GM18498 (cell line): ENCODE data around the gene SFT2D2.

ENCODE experiments used
- ATAC-seq: cut with Tn5 transposase; IDR thresholded peaks from one replicate; pipeline ENCODE4 v1.9.1; 2021; ENCODE audit warnings: mild to moderate bottlenecking, moderate library complexity; ENCODE audit not compliant: unreplicated experiment

The SFT2D2 gene

DNA sequence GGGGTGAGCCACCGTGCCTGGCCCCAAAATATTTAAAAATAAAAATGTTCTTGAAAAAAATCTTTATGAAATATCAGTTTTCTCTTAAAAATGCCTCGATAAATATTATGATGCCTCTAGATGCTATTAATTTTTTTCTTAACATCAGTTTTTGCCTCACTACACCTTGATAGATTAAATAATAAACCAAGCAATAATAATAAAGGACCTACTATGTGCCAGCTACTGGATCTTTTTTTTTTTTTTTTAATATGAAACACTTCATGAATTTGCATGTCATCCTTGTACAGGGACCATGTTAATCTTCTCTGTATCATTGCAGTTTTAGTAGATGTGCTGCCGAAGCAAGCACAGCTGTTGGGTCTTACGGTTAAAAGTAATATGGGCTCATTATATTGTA lies 37.3 kb downstream of the SFT2D2 start:
- ATAC-seq: no peak

DNA sequence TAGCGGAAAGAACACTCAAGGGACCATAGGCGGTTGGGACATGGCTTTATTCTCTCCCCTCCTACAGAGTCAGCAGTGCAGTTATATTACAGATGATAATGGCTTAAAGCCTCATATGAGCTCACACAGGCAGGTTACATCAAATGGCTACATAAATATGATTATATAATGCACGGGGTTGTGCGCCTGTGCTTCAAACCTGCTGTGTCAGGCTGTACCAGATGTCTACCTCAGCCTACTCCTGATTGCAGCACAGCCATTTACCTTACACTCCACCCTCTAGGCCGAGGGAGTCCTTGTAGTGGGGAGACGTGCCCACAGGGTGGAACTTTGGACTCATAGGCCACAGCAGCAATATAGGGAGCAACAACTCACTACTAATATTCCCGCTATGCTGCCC lies 38.5 kb downstream of the SFT2D2 start:
- ATAC-seq: no peak

DNA sequence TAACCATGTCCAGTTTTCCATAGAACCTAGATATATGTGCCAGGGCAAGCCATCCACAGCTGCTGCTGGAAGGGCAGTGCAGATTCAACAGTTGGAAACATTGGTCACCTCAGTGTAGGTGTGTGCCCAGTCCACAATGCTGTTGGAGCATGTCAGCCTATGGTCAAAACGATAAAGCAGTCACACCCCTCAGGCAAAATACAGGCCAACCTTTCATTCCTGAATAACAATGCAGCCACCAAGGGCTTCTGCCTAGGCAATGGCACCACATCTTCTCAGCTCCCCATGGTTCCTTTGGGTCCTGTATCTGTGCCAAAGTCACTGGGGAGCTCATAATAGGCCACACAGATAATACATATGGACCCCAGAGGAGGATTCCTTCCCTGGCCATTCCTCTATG lies 39.8 kb downstream of the SFT2D2 start:
- ATAC-seq: no peak

DNA sequence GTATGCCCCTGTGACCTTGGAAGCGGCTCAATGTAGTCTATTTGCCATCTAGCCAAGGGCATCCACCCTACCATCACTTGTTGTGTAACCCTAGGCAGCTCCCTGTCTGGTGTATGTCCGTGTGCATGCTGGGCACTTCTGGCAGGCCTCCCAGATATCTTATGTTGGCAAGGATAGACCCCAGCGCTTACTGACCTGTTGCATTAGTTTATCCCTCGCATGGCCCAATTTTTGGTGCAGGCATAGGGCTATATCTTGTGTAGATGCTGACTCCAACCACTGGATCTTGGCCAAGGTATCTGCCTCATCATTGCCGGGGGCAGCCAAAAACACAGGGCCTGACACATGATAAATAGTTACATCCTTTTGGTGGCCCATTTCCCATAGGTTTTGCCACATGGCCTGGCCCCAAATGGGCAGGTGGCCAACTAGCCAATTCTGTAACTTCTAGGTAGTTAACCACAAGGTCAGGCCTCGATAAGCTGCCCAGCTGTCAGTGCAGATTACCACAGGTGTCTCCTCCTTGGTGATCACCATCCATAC lies 40.9 kb downstream of the SFT2D2 start:
- ATAC-seq: no peak

DNA sequence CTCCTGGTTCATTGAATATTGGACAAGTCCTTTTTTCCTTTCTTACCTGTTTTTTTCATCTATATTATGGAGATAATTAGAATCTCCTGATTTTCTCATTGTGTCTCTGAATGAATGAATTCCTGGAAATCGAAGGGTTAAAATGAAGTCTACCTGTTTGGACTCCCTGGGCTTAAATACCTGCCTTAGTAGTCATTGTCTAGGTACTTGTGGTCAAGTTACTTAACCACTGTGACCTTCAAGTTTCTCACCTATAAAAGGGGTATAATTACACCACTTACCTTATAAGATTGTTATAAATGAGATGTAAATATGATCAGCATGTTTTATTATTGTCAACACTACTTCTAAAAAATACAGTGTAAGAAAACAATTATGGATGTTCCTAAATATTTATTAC lies 45.8 kb downstream of the SFT2D2 start:
- no peak for ATAC-seq

DNA sequence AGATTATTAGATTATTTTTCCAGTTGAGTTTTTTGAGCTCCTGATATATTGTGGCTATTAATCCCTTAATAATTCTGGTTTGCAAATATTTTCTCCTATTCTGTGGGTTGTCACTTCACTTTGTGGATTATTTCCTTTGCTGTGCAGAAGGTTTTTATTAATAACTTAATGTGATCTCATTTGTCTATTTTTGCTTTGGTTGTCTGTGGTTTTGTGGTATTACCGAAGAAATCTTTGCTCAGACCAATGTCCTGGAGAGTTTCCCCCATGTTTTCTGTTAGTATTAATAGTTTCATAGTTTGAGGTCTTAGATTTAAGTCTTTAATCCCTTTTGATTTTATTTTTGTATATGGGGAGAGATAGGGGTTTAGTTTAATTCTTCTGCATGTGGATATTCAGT lies 47.8 kb downstream of the SFT2D2 start:
- ATAC-seq: no peak

DNA sequence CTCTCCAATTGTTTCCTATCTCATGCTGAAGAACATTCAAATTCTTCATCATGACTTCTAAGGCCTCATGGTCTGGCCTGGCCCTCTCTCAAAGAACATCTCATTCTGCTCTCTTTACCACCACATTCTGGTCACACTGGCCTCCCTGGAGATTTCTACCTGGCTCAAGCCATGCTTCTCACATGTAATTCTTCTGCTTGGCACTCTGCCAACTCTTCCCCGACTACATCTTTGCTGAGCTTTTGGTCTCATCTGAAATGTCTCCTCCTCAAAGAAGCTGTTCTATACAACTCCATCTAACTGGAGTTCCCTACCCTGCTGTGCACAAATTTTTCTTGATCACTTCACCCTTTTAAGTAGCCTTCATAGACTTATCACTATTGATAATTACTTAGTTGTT lies 53.4 kb downstream of the SFT2D2 start:
- ATAC-seq: no peak

DNA sequence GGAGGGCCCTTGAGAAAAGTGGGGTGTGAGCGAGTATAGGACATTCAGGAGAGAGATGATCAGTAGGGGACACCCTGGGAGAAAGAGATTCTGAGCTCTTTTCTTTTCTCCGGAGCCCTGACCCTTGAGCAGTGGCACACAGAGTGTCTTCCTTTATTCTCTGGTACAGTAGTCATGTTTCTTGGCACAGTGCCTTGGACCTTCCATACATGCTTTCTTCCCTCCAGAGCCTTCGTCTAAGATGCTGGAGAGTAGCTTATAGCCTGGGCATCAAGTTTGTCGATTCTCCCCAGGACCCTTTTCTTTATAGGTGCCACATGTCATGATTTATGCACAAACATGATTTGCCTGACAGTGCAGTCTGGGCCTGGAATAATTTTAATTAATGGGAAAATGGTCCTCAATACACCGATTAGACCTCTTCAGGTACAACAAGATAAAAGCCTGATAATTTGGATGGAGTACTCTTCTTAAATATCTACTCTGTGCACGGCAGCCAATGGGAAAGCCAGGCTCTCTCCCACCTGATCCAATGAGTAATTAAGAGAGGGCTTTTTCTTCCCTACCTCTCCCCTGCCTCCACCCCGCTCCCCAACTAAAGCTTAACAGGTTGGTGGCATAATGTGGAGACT lies 54.6 kb downstream of the SFT2D2 start, which contains the start of gene TBX19:
Gene TBX19, plus strand, starts transcription at position 582 of the 632 bp plus-strand sequence. CDS start 214 bp downstream, outside the sequence.
- no peak for ATAC-seq

DNA sequence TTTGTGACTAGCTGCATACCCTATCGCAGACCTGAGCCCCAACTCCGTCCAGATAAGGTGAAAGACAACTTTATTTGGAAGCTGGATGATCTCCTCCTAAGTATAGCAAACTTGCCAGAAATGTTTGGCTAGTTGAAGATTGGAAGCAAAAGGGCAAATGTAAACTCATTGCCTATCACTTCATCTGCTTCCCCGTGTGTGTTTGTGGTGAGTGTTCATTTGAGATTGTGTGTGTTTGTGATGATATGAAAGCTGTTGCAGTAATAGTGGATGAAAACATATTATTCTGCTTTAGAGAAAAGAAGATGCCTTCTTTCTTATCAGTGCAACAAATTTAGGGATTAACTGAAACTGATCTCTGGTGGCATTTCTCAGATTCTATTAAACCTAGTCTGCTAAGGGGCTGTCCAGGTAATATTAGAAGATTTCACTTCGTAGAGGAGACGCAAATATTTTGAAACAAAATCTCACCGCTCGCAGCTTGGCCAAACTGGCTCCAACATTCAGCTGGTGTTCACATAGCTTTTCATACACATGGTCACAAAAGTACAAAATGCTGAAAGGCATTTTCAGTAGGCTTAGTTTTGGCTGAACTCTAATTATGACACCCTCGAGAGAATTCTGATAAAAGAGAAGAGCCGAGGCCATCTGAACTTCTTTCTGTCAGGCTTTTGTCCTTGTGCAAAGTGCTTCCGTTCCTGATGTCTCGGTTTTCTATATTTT lies 56.0 kb downstream of the SFT2D2 start:
- no peak for ATAC-seq

DNA sequence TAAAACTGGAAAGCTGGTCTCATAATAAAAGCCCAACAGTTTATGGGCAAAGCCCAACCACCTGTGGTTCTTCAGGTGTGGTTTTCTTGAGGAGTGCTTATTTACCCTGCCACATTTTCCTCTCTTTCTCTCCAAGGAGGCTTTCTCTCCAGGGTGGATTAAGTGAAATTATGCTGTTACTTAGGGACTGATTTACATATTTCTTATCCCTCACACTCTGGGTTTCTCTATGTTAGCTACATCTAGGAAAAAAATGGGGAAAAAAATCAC lies 59.7 kb downstream of the SFT2D2 start:
- no peak for ATAC-seq

DNA sequence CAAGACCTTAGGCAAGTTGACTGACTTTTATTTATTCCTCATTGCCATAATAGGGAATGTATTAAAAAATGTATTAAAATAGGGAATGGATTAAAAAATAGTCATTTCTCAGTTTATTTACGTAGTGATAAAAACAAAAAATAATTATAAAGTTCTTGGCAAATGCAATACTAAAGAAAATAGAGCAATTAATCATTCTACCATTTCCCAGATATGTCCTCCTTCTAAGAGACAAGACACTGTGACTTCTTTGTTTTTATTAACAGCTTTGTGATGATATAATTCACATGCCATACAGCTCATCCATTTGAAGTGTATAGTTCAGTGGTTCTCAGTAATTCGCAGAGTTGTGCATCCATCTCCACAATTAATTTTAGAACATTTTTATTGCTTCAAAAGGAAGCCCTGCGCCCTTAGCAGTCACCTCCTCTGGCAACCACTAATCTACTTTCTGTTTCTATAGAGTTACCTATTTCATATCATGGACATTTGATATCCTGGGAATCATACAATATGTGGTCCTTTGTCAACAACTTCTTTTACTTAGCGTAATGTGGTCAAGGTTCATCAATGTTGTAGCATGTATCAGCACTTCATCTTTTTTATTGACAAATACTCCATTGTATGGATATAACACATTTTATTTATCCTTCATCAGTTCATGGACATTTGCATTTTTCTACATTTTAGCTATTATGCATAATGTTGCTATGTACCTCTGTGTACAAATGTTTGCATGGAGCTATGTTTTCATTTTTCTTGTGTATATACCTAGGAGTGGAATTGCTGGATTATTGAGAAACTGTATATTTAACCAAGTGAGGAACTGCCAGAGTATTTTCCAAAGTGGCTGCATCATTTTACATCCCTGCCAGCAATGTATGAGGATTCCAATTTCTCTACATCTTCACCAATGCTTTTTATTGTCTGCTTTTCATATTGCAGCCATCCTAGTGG lies 60.4 kb downstream of the SFT2D2 start:
- ATAC-seq: no peak

DNA sequence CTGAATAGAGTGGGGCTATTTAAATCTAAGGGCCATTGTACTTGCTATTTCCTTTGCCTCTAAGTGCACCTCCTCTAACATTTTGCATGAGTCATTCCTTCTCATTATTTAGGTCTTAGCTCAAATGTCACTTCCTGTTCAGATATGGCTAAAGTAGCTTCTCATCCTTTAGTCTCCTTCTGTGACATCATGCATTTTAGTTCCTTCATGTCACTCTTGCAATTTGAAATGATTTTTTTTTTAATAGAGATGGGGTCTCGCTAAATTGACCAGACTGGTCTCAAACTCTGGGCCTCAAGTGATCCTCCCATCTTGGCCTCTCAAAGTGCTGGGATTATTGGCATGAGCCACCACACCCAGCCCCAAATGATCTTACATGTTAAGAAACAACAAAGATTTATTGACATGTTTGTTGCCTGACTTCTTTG lies 61.4 kb downstream of the SFT2D2 start:
- peak; percentile 43 for ATAC-seq

DNA sequence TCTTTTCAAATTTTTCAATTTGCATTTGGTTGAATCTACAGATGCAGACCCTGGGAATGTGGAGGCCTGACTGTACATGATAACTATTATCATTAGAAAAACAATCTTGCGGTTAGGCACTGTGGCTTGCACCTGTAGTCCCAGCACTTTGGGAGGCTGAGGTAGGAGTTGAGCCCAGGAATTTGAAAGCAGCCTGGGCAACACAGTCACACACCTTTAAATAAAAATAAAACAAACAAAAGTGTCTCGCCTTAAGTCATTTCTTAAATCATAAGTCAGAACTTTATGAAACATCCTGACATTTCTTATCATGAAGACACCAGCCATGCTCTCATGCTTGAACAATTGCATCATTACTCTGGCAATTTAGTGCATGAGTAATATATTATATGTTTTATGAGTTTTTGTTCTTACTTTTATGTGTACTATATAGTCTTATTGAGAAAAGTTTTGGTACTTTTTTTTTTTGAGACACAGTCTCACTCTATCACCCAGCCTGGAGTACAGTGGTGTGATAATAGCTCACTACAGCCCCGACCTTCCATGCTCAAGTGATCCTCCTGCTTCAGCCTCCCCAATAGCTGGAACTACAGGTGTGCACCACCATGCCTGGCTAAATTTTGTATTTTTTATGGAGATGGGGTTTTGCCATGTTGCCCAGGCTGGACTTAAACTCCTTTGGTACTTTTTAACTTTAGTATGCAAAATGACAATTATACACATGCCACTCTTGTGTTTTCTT lies 62.7 kb downstream of the SFT2D2 start:
- ATAC-seq: no peak

DNA sequence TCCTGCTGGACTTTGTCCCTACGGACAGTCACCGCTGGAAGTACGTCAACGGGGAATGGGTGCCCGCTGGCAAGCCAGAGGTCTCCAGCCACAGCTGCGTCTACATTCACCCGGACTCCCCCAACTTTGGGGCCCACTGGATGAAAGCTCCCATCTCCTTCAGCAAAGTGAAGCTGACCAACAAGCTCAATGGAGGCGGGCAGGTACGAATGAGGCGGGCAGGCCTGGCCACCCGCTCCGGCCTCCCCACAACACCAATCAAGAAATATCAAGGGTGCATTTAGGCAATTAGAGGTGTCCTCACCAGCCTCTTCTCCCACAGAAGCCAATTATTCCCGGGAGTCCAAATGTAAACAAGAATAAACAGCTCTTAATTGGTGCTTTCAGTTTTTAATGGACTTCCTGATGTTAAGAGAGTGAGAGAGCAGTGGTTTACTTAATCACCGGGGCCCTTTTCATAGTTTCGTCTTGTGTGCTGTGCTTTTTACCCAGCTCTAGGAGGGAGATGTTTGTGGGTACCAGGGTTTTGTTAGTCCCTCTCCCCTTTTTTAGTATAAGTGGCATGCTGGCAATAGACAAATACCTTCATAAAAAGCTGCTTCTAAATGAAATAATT lies 65.5 kb downstream of the SFT2D2 start:
- no peak for ATAC-seq

DNA sequence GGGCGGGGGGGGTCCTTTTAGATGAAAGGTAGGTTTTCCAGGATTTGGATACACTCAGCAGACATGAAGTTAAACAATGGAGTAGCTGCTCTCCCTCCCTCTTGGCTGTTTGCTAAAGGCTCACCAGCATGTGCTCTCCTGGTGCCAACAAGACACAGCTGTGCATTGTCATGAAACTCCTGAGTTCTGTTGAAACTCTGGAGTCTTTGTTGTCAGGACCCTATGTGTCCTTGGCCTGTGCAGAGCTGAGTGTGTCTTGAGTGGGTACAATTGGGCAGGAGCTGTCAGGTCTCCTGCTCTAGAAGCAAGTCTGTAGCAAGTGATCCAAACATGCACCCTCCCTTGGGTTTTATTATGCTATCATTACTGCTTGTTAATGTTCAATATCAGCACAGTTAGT lies 67.6 kb downstream of the SFT2D2 start:
- no peak for ATAC-seq

DNA sequence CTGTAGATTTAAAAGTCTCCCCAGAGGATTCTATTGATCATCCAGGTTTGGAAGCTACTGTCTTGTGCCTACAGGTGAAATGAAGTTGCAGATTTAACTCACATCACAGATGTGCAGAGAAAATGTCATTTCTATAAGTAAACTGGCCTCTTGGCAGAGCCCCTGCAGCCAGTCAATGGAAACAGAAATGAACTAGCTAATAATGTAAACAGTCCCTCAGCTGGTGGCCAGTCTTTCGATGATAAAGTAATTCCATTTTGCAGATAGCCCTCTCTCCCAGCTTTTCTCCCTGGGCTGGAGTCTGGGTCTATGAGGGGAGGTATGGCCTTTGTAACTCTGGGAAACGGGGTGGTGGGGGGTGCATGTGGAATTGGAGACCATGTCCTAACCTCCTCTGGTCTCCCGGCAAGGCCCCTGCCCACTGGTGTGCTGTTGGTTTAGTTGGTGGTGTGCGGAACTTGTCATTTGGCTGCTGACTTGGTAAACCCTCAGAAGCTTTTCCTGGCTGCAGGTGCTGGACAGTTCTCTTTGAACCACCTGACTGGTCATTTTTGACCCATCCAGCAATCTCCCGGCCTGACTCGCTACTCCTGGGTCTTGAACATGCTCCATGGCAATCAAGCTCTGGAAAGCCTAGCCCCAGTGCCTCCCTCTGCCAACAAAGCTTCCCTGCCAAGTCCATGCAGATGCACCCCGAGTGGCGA lies 69.8 kb downstream of the SFT2D2 start:
- no peak for ATAC-seq

DNA sequence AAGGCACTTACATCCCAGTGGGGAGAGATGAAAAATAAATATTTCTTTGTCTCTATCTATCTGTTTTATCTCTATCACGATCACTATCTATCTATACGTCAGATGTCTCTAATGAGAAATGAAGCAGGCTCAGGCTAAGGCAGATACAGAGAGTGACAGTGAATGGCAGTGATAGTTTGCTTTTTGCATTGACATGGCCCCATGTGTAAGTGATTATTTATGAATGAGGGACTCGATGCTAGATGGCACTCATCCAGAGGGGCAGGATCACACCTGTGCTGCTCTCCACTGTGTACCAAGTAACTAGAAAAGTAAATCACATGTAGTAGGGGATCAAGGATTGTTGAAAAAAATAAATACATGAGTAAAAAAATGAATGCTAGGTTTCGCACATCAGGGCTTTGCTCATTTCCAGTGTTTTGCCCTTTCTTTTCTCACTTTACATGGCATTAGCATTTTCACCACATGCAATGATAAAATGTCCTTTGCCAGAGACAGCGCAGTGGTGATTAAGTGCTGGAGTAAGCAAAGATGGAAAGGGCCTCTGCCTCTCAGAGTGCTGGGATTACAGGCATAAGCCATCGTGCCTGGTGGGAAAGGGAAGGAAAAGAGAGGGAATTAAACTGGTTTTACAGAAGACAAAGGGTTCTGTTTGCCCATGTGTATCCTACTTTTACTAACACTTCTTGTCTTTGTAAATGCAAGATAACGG lies 71.4 kb downstream of the SFT2D2 start:
- ATAC-seq: no peak

DNA sequence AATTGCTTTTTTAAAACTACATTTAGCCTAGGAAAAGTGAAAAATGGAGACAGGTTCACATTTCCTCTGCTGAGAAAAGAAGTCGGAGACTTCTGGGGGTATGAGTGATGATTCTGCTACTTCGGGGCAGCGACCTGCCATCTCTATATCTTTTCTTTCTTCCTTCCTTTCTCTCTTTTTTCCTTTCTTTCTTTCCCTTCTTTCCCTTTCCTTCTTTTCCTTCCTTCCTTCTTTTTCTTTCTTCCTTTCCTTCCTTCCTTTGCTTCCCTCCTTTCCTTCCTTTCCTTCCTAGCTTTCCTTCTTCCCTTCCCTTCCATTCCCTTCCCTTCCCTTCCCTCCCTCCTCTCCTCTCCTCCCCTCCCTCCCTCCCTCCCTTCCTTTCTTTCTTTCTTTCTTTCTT lies 72.6 kb downstream of the SFT2D2 start:
- ATAC-seq: no peak

DNA sequence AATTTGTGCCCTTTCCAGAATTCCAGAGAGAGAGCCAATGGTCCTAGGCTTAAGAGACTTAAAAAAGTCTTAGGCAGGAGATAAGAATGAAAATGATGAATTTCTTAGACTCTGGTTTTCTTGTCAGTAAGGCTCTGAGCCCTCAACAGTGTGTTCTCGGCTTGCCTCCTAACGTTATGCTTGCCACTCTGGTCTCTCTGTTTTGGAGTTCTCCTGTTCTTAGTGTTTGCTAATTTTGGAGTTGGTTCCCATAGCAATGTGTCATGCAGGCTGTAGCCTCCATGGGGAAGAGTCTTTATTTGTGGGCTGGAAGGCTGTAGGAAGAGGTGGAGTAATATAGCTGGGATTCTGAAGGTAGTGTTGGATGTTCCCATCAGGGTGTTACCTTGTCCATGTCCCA lies 74.8 kb downstream of the SFT2D2 start:
- no peak for ATAC-seq
